H1 (cell line): ENCODE results near the gene FAM168B. TPM values are rescaled to one million over a fixed set of nuclear protein-coding genes. Genes with fewer than 3 reads are reported as not detected.

Experiments
- CTCF ChIA-PET: fragments of 300-600 bp; sonication (Branson Sonifier 250); formaldehyde crosslinking; loops from one replicate; lab custom pipeline; 2021; ENCODE audit not compliant: partially characterized antibody; lab: Charles Lee
- POLR2A ChIA-PET: fragments of 300-600 bp; sonication (Branson Sonifier 250); formaldehyde crosslinking; loops from one replicate; lab custom pipeline; 2021; ENCODE audit warnings: inconsistent platforms; ENCODE audit not compliant: partially characterized antibody; lab: Charles Lee
- DNase-seq, 2 experiments: peaks; one replicate each; pipeline versions ENCODE4 v3.0.0 to v3.0.0-alpha.2; 2010 to 2022; ENCODE audit warnings: low spot score in 2 of 2, low read depth in 1 of 2, mixed read lengths in 1 of 2
- FAIRE-seq: peaks from 2 replicates; lab custom pipeline; 2011; peaks lifted over from hg19 to GRCh38; lab: Jason Lieb, UNC
- H2AFZ ChIP-seq: 2 replicates; pipeline ENCODE4 v1.8.1; 2012; ENCODE audit warnings: low read length, inconsistent platforms
- H2AK5ac ChIP-seq: 2 replicates; pipeline ENCODE4 v1.6.1; 2013; ENCODE audit warnings: low read depth, low read length
- H2BK120ac ChIP-seq: replicated peaks from 2 replicates; pipeline ENCODE3; 2013; ENCODE audit warnings: low read depth, low read length, inconsistent platforms
- H2BK12ac ChIP-seq: 2 replicates; pipeline ENCODE4 v1.6.1; 2013; ENCODE audit warnings: low read depth, low read length
- H2BK15ac ChIP-seq: 2 replicates; pipeline ENCODE4 v1.6.1; 2013; ENCODE audit warnings: low read length
- H2BK20ac ChIP-seq: 2 replicates; pipeline ENCODE4 v1.6.1; 2013; ENCODE audit warnings: low read length
- H2BK5ac ChIP-seq: 2 replicates; pipeline ENCODE4 v1.6.1; 2013; ENCODE audit warnings: low read depth, low read length
- H3K14ac ChIP-seq: 2 replicates; pipeline ENCODE4 v1.6.1; 2013; ENCODE audit warnings: inconsistent platforms; ENCODE audit not compliant: insufficient read length
- H3K18ac ChIP-seq: 2 replicates; pipeline ENCODE4 v1.6.1; 2013; ENCODE audit warnings: low read length; ENCODE audit errors: extremely low read depth
- H3K23ac ChIP-seq: 2 replicates; pipeline ENCODE4 v1.6.1; 2013; ENCODE audit warnings: inconsistent platforms; ENCODE audit not compliant: insufficient read length
- H3K23me2 ChIP-seq: 2 replicates; pipeline ENCODE4 v1.6.1; 2013; ENCODE audit warnings: low read depth, low read length
- H3K27ac ChIP-seq: 2 replicates; pipeline ENCODE4 v1.6.1; 2011; ENCODE audit warnings: low read depth, low read length, inconsistent platforms
- H3K27me3 ChIP-seq, 4 experiments: replicated peaks in 1 of 4; 1 replicate in 1 of 4; 2 replicates in 3 of 4; pipeline versions ENCODE4 v1.6.1 to v1.8.1; 2011 to 2013; ENCODE audit warnings: low read length in 3 of 4, mild to moderate bottlenecking in 3 of 4, inconsistent platforms in 2 of 4, mixed read lengths in 2 of 4, moderate library complexity in 1 of 4; ENCODE audit not compliant: control insufficient read depth in 3 of 4, insufficient read depth in 3 of 4; ENCODE audit errors: extremely low read depth in 1 of 4
- H3K36me3 ChIP-seq, 4 experiments: 2 replicates each; pipeline versions ENCODE4 v1.6.1 to v1.8.1; 2011 to 2013; ENCODE audit warnings: mild to moderate bottlenecking in 4 of 4, low read length in 3 of 4, moderate library complexity in 2 of 4, control low read depth in 1 of 4, inconsistent platforms in 1 of 4; ENCODE audit not compliant: insufficient read depth in 4 of 4, control insufficient read depth in 2 of 4
- H3K4ac ChIP-seq: replicated peaks from 2 replicates; pipeline ENCODE3; 2013; ENCODE audit warnings: low read length, low read depth, mixed read lengths, inconsistent platforms; ENCODE audit not compliant: insufficient read length
- H3K4me1 ChIP-seq, 4 experiments: replicated peaks in 1 of 4; 1 replicate in 1 of 4; 2 replicates in 3 of 4; pipeline versions ENCODE4 v1.6.1 to v1.8.1; 2011 to 2013; ENCODE audit warnings: low read length in 3 of 4, inconsistent platforms in 2 of 4, mixed read lengths in 1 of 4; ENCODE audit not compliant: insufficient read depth in 4 of 4, control insufficient read depth in 3 of 4
- H3K4me2 ChIP-seq, 2 experiments: 2 replicates each; pipeline versions ENCODE4 v1.6.1 to v1.8.1; 2011 to 2013; ENCODE audit warnings: low read depth in 2 of 2, low read length in 2 of 2, control low read depth in 1 of 2, inconsistent platforms in 1 of 2, mild to moderate bottlenecking in 1 of 2; ENCODE audit not compliant: insufficient read depth in 1 of 2
- H3K4me3 ChIP-seq, 4 experiments: fragments of 200-600, 300-600 bp in 1 of 4; sonication (generic), shearing (Covaris generic), sonication (Bioruptor Twin) in 1 of 4; 2 replicates each; pipeline versions ENCODE4 v1.5.1 to v1.8.1; 2011 to 2016; ENCODE audit warnings: low read length in 4 of 4, low read depth in 3 of 4, control low read depth in 2 of 4, inconsistent platforms in 2 of 4, mild to moderate bottlenecking in 2 of 4, mixed read lengths in 1 of 4, moderate library complexity in 1 of 4; ENCODE audit not compliant: insufficient read depth in 2 of 4; ENCODE audit errors: extremely low read depth in 1 of 4
- H3K56ac ChIP-seq: replicated peaks from 2 replicates; pipeline ENCODE3; 2013; ENCODE audit warnings: low read depth, mild to moderate bottlenecking, mixed read lengths, low read length, inconsistent platforms; ENCODE audit not compliant: insufficient read length
- H3K79me1 ChIP-seq: 2 replicates; pipeline ENCODE4 v1.6.1; 2013; ENCODE audit warnings: low read depth, low read length, control low read depth
- H3K79me2 ChIP-seq, 2 experiments: 2 replicates each; pipeline versions ENCODE4 v1.6.1 to v1.8.1; 2012 to 2013; ENCODE audit warnings: low read length in 2 of 2, mild to moderate bottlenecking in 2 of 2, inconsistent platforms in 1 of 2; ENCODE audit not compliant: insufficient read depth in 2 of 2, control insufficient read depth in 1 of 2
- H3K9ac ChIP-seq, 4 experiments: replicated peaks in 1 of 4; 1 replicate in 1 of 4; 2 replicates in 3 of 4; pipeline versions ENCODE4 v1.6.1 to v1.8.1; 2011 to 2013; ENCODE audit warnings: low read depth in 3 of 4, low read length in 3 of 4, control low read depth in 2 of 4, mild to moderate bottlenecking in 2 of 4, moderate library complexity in 2 of 4, inconsistent platforms in 1 of 4; ENCODE audit errors: extremely low read depth in 1 of 4
- H3K9me3 ChIP-seq, 2 experiments: 2 replicates each; pipeline versions ENCODE4 v1.6.1 to v1.8.1; 2012 to 2013; ENCODE audit warnings: mild to moderate bottlenecking in 2 of 2, moderate library complexity in 2 of 2, control low read depth in 1 of 2, inconsistent platforms in 1 of 2, low read depth in 1 of 2, low read length in 1 of 2, mixed read lengths in 1 of 2; ENCODE audit not compliant: insufficient read depth in 2 of 2
- H4K20me1 ChIP-seq, 2 experiments: replicated peaks in 1 of 2; 2 replicates each; pipeline versions ENCODE3 to v1.8.1; 2011 to 2013; ENCODE audit warnings: inconsistent platforms in 2 of 2, low read length in 2 of 2, mild to moderate bottlenecking in 1 of 2; ENCODE audit not compliant: insufficient read depth in 2 of 2, control insufficient read depth in 1 of 2
- H4K5ac ChIP-seq: 2 replicates; pipeline ENCODE4 v1.6.1; 2013; ENCODE audit warnings: low read length, low read depth, mixed read lengths, inconsistent platforms; ENCODE audit not compliant: insufficient read length
- H4K8ac ChIP-seq: 2 replicates; pipeline ENCODE4 v1.8.0; 2013; ENCODE audit warnings: mild to moderate bottlenecking, moderate library complexity, low read length, inconsistent platforms; ENCODE audit not compliant: insufficient read depth; ENCODE audit errors: extremely low read depth
- H4K91ac ChIP-seq: replicated peaks from 2 replicates; pipeline ENCODE3; 2013; ENCODE audit warnings: low read length, mixed read lengths, inconsistent platforms; ENCODE audit not compliant: insufficient read length
- CBX5 ChIP-seq: fragments of 300-800, 300-1000 bp; sonication (generic); IDR thresholded peaks from 2 replicates; pipeline ENCODE4 v1.7.1; 2016; ENCODE audit warnings: antibody characterized with exemption, low read length, low read depth
- EP300 ChIP-seq, 2 experiments: IDR thresholded peaks; 1 replicate in 1 of 2; 2 replicates in 1 of 2; pipeline ENCODE4 v1.6.1; 2011 to 2012; ENCODE audit warnings: low read depth in 2 of 2, low read length in 2 of 2, mild to moderate bottlenecking in 2 of 2, borderline replicate concordance in 1 of 2, inconsistent platforms in 1 of 2, moderate library complexity in 1 of 2
- HDAC2 ChIP-seq, 2 experiments: fragments of 300-600 bp in 1 of 2; sonication (generic) in 1 of 2; IDR thresholded peaks; 2 replicates each; pipeline ENCODE4 v1.6.1; 2011 to 2012; ENCODE audit warnings: low read depth in 2 of 2, low read length in 2 of 2, mild to moderate bottlenecking in 2 of 2, moderate library complexity in 2 of 2, borderline replicate concordance in 1 of 2, inconsistent platforms in 1 of 2
- TEAD4 ChIP-seq: IDR thresholded peaks from 2 replicates; pipeline ENCODE4 v1.6.1; 2012; ENCODE audit warnings: low read depth, low read length, inconsistent platforms, mixed read lengths
- WGBS, 2 experiments: shearing (Covaris generic) in 1 of 2; methylation state at CpG; one replicate each; pipeline versions ENCODE4 v1.1.6 to v1.1.7; 2013 to 2015; ENCODE audit warnings: low lambda C conversion rate in 2 of 2, mixed read lengths in 2 of 2, inconsistent platforms in 1 of 2, low coverage in 1 of 2, missing lambda C conversion rate in 1 of 2; ENCODE audit not compliant: insufficient replicate concordance in 2 of 2, insufficient coverage in 1 of 2, insufficient read length in 1 of 2; ENCODE audit errors: extremely low coverage in 1 of 2, missing lambda C conversion rate in 1 of 2; 5-methylcytosine and 5-hydroxymethylcytosine counted together
- polyA plus RNA-seq, 7 experiments: library from polyadenylated mRNA; depleted of rRNA in 3 of 7; stranded (reverse) in 5 of 7; unstranded in 2 of 7; fragments of >200 nt in 5 of 7; fragments of 200-250 nt in 2 of 7; gene quantifications; 1 replicate in 5 of 7; 2 replicates in 1 of 7; 4 replicates in 1 of 7; pipeline versions ENCODE4 v1.2.1 to v1.2.3, GENCODE V29; 2011 to 2013; ENCODE audit warnings: missing spikeins in 2 of 7, mixed read lengths in 2 of 7
- total RNA-seq: library from RNA; stranded (reverse); fragmentation: NEBNext Ultra II Directional; extraction: Animal tissue kit (Norgen Biotek cat#: 25700); gene quantifications from 2 replicates; pipeline ENCODE4 v1.2.1, GENCODE V29; 2021

The FAM168B gene
- total and polyA plus RNA-seq, 2 of the 8 experiments (the other 6 are each of a cell fraction or from before 2014, with no cell fraction given), result 61.9 to 123 TPM

GRCh38 chr2:131092458-131093005, 728 bp downstream of the FAM168B start:
- Histone ChIP-seq H4K5ac (peak overlapping the region; percentile 89), H4K91ac (no peak overlapping the region), H3K4ac (no peak overlapping the region), H2AK5ac (no peak overlapping the region), H2BK20ac (no peak overlapping the region), H3K18ac (no peak overlapping the region; the same call in 1 of the 2 replicates), H3K79me2 (peaks cover 29 to 51% of the 10 kb centered on the region in 2 experiments), H2BK5ac (0 out of 2 replicates have a peak overlapping the region, but pooled peaks have one; percentile 87), H4K20me1 (peaks cover 0 to 5% of the 10 kb centered on the region in 2 experiments), H2AFZ (no peak overlapping the region), H3K4me3 (peak overlapping the region; percentile 79 to 94 (median 87)), H3K23me2 (no peaks in the 10 kb centered on the region), H2BK120ac (peak overlapping the region; percentile 6), H3K27ac (peak overlapping the region; percentile 99), H3K4me1 (no peaks in the 10 kb centered on the region), H3K9me3 (no peaks in the 10 kb centered on the region), H3K27me3 (no peaks in the 10 kb centered on the region), H3K4me2 (peak overlapping the region; percentile 73 to 86), H3K36me3 (peaks cover 6 to 25% (median 13%) of the 10 kb centered on the region in 4 experiments), H3K9ac (peak overlapping the region; percentile 32 to 99 (median 98)), H3K23ac (no peak overlapping the region), H4K8ac (peak overlapping the region; percentile 100; the same call in 1 of the 2 replicates), H2BK15ac (no peak overlapping the region), H3K79me1 (no peaks in the 10 kb centered on the region), H2BK12ac (no peak overlapping the region), H3K56ac (peak overlapping the region; percentile 32), H3K14ac (no peak overlapping the region)
- 4% methylated on average over 17 of the region's 26 CpGs; no CpG with 5 or more reads in 1 of the 2 experiments for WGBS, 2 experiments
- TF ChIP-seq CBX5 (no peak), HDAC2 (IDR thresholded peaks at IDR 0.05; ENCODE audit: borderline replicate concordance in 1 of 2, low read depth in 2 of 2, low read length in 2 of 2) (no peak), TEAD4 (peak; percentile 48; the same call in 1 of the 2 replicates), EP300 (IDR thresholded peaks at IDR 0.05; ENCODE audit: borderline replicate concordance in 1 of 2, low read depth in 2 of 2, low read length in 2 of 2) (no peak)
- DNase-seq, result no peak
- FAIRE-seq, result no peak
- POLR2A ChIA-PET, result interaction anchor here (0.7 to 5.1 kb wide), 24 partner anchors 7 to 1549 kb away, joined by 3 to 60 read pairs (median 6); partner anchors contain the start of gene PLEKHB2
- CTCF ChIA-PET, result interaction anchor here (0.6 to 1.7 kb wide), 4 partner anchors 10 to 160 kb away, joined by 3 to 8 read pairs (median 5); no protein-coding TSS in a partner anchor
